HepG2 (cell line): ENCODE results near the gene PTPRN. TPM values are rescaled to one million over a fixed set of nuclear protein-coding genes. Genes with fewer than 3 reads are reported as not detected.

Experiments used
- EEA1 ChIP-seq: sonication (generic); formaldehyde crosslinking; IDR thresholded peaks from 2 replicates; pipeline ENCODE4 v1.5.1; 2020; ENCODE audit warnings: mild to moderate bottlenecking, missing genetic modification reagents, borderline replicate concordance
- HDAC2 ChIP-seq: sonication (generic); formaldehyde crosslinking; IDR thresholded peaks from 2 replicates; pipeline ENCODE4 v1.4.0; 2020; ENCODE audit warnings: missing genetic modification reagents
- KDM1A ChIP-seq: IDR thresholded peaks from 2 replicates; pipeline ENCODE4 v1.6.1; 2016; ENCODE audit warnings: missing compliant biosample characterization
- NBN ChIP-seq: fragments of 450-650 bp; conservative IDR thresholded peaks from 2 replicates; pipeline ENCODE4 v1.6.1; 2017
- NCOR1 ChIP-seq: fragments of 200-600 bp; sonication (generic); IDR thresholded peaks from 2 replicates; pipeline ENCODE4 v1.7.0; 2017; ENCODE audit warnings: antibody characterized with exemption, low read length, borderline replicate concordance
- POGZ ChIP-seq: sonication (generic); formaldehyde crosslinking; IDR thresholded peaks from 2 replicates; pipeline ENCODE4 v1.4.0; 2020; ENCODE audit warnings: mild to moderate bottlenecking, missing genetic modification reagents
- REPIN1 ChIP-seq: sonication (generic); formaldehyde crosslinking; IDR thresholded peaks from 2 replicates; pipeline ENCODE4 v1.8.0; 2022; ENCODE audit warnings: missing genetic modification reagents, low read depth, mild to moderate bottlenecking, borderline replicate concordance
- SMC3 ChIP-seq: IDR thresholded peaks from 2 replicates; pipeline ENCODE4 v1.6.1; 2011; ENCODE audit warnings: low read length, improper control_type of control experiment
- TARDBP ChIP-seq: sonication (generic); formaldehyde crosslinking; IDR thresholded peaks from 2 replicates; pipeline ENCODE4 v1.8.0; 2022; ENCODE audit warnings: mild to moderate bottlenecking, missing genetic modification reagents
- TBX2 ChIP-seq: sonication (generic); formaldehyde crosslinking; IDR thresholded peaks from 2 replicates; pipeline ENCODE4 v1.5.0; 2020; ENCODE audit warnings: missing genetic modification reagents, mild to moderate bottlenecking, borderline replicate concordance
- TCF7L2 ChIP-seq: IDR thresholded peaks from 2 replicates; pipeline ENCODE4 v1.6.1; 2011; ENCODE audit warnings: mild to moderate bottlenecking, low read depth, low read length, moderate library complexity
- U2AF1 ChIP-seq: fragments of 200-400 bp; formaldehyde crosslinking; optimal IDR thresholded peaks from 2 replicates; pipeline ENCODE3; 2017; ENCODE audit warnings: mild to moderate bottlenecking, low read depth, low read length
- ZFP36L1 ChIP-seq: sonication (generic); formaldehyde crosslinking; IDR thresholded peaks from 2 replicates; pipeline ENCODE4 v1.8.0; 2022; ENCODE audit warnings: mild to moderate bottlenecking, missing genetic modification reagents, moderate library complexity
- ZNF12 ChIP-seq: sonication (generic); formaldehyde crosslinking; IDR thresholded peaks from 2 replicates; pipeline ENCODE4 v1.5.0; 2020; ENCODE audit warnings: missing genetic modification reagents
- ZNF124 ChIP-seq: sonication (generic); formaldehyde crosslinking; IDR thresholded peaks from 2 replicates; pipeline ENCODE4 v1.4.0; 2020; ENCODE audit warnings: missing genetic modification reagents
- ZNF33B ChIP-seq: sonication (generic); formaldehyde crosslinking; IDR thresholded peaks from 2 replicates; pipeline ENCODE4 v1.5.1; 2020; ENCODE audit warnings: mild to moderate bottlenecking, missing genetic modification reagents
- ZNF652 ChIP-seq: IDR thresholded peaks from 2 replicates; pipeline ENCODE4 v1.6.1; 2016; ENCODE audit warnings: low read depth, borderline replicate concordance
- ZNF746 ChIP-seq: sonication (generic); formaldehyde crosslinking; IDR thresholded peaks from 2 replicates; pipeline ENCODE4 v1.8.0; 2022; ENCODE audit warnings: mild to moderate bottlenecking, missing genetic modification reagents
- ZSCAN9 ChIP-seq: IDR thresholded peaks from 2 replicates; pipeline ENCODE4 v1.6.1; 2016; ENCODE audit warnings: borderline replicate concordance
- polyA plus RNA-seq, 8 experiments: library from polyadenylated mRNA; depleted of rRNA in 3 of 8; stranded (reverse) in 7 of 8; unstranded in 1 of 8; fragments of >200 nt; fragmentation: Illumina TruSeq in 4 of 8; extraction: Trizol in 4 of 8; gene quantifications; 2 replicates each; pipeline versions ENCODE4 v1.2.1 to v1.2.3, GENCODE V29; 2011 to 2016; ENCODE audit warnings: low read depth in 4 of 8, missing spikeins in 1 of 8, mixed read lengths in 1 of 8; ENCODE audit not compliant: insufficient read depth in 1 of 8
- total RNA-seq, 5 experiments: library from RNA; depleted of rRNA; stranded (reverse); fragments of >200 nt; fragmentation: Illumina TruSeq; extraction: Trizol; gene quantifications; 2 replicates each; pipeline ENCODE4 v1.2.3, GENCODE V29; 2016; ENCODE audit warnings: low read depth in 1 of 5
- TF ChIP-seq, protein P1 (sequence below): sonication (generic); formaldehyde crosslinking; IDR thresholded peaks from 2 replicates; pipeline ENCODE4 v1.5.0; 2020; ENCODE audit warnings: mild to moderate bottlenecking, missing genetic modification reagents
- TF ChIP-seq, protein P2 (sequence below): sonication (generic); formaldehyde crosslinking; IDR thresholded peaks from 2 replicates; pipeline ENCODE4 v1.8.1; 2022; ENCODE audit warnings: mild to moderate bottlenecking, missing genetic modification reagents
- TF ChIP-seq, protein P3 (sequence below): sonication (generic); formaldehyde crosslinking; IDR thresholded peaks from 2 replicates; pipeline ENCODE4 v1.4.0; 2020; ENCODE audit warnings: missing genetic modification reagents
- TF ChIP-seq, protein P4 (sequence below): fragments of 450-650 bp; IDR thresholded peaks from 2 replicates; pipeline ENCODE4 v1.6.1; 2017; ENCODE audit warnings: mild to moderate bottlenecking

Gene PTPRN
- total and polyA plus RNA-seq, 2 of the 13 experiments (the other 11 are each of a cell fraction or from before 2014, with no cell fraction given) = 0.26 TPM; not detected in 1

DNA sequence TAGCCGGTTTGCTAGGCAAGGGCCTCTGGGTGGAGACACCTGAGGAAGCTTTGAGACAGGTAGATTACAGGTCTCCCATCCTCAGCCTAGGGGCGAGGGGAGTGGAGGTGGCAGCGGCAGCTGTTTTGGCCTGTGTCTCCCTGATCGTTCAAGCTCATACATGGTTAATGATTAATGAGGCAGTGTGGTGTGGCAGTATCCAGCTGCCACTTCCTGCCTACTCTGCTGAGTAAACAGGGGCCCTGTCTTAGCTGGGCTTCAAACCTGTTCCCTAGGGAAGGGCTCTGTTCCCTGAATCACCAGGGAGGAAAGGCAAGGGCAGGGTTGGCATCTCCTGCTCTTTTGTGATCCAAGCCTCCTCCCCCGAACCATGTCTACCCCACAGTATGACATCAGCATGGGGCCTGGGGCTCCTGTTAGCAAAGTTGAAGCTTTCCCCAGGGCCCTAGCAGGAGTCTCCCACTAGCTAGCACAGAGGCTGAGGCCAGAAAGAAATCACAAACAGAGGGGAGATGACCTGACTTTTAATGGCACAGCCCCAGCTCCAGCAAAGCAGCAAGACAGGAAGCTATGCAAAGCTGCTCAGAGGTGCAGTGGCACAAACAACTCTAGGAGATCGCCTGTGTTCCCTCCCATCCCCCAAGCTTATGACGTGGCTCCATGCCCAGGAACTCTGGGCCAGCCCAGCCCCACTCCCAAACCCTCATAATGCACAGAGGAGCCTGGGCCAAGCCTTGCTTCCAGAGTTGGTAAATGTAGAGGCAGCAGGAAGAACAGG, 59.8 kb downstream of the PTPRN start (continued):
- TF ChIP-seq ZNF746 (CRISPR knock-in tag) (peak; percentile 80; the same call in 1 of the 2 replicates), ZNF33B (CRISPR knock-in tag) (no peak; the same call in 1 of the 2 replicates), U2AF1 (no peak), EEA1 (CRISPR knock-in tag) (0 out of 2 replicates have a peak, but pooled peaks have one; percentile 69), REPIN1 (peak; percentile 89), ZFP36L1 (CRISPR knock-in tag) (peak; percentile 83; the same call in 1 of the 2 replicates), ZSCAN9 (CRISPR knock-in tag) (no peak; the same call in 1 of the 2 replicates), HDAC2 (peak; percentile 70), TBX2 (CRISPR knock-in tag) (peak; percentile 95), ZNF124 (0 out of 2 replicates have a peak, but pooled peaks have one; percentile 10), ZNF652 (CRISPR knock-in tag) (no peak; the same call in 1 of the 2 replicates), NBN (no peak), TCF7L2 (no peak), SMC3 (no peak; the same call in 1 of the 2 replicates), TARDBP (peak; percentile 84), POGZ (CRISPR knock-in tag) (no peak), KDM1A (no peak), ZNF12 (CRISPR knock-in tag) (peak; percentile 17; the same call in 1 of the 2 replicates), NCOR1 (peak; percentile 29; the same call in 1 of the 2 replicates)
- TF ChIP-seq, protein P1, sequence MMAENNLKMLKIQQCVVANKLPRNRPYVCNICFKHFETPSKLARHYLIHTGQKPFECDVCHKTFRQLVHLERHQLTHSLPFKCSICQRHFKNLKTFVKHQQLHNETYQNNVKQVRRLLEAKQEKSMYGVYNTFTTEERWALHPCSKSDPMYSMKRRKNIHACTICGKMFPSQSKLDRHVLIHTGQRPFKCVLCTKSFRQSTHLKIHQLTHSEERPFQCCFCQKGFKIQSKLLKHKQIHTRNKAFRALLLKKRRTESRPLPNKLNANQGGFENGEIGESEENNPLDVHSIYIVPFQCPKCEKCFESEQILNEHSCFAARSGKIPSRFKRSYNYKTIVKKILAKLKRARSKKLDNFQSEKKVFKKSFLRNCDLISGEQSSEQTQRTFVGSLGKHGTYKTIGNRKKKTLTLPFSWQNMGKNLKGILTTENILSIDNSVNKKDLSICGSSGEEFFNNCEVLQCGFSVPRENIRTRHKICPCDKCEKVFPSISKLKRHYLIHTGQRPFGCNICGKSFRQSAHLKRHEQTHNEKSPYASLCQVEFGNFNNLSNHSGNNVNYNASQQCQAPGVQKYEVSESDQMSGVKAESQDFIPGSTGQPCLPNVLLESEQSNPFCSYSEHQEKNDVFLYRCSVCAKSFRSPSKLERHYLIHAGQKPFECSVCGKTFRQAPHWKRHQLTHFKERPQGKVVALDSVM (CRISPR knock-in tag) = no peak
- TF ChIP-seq, protein P2, sequence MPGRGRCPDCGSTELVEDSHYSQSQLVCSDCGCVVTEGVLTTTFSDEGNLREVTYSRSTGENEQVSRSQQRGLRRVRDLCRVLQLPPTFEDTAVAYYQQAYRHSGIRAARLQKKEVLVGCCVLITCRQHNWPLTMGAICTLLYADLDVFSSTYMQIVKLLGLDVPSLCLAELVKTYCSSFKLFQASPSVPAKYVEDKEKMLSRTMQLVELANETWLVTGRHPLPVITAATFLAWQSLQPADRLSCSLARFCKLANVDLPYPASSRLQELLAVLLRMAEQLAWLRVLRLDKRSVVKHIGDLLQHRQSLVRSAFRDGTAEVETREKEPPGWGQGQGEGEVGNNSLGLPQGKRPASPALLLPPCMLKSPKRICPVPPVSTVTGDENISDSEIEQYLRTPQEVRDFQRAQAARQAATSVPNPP = peak; percentile 65; the same call in 1 of the 2 replicates
- TF ChIP-seq, protein P3, sequence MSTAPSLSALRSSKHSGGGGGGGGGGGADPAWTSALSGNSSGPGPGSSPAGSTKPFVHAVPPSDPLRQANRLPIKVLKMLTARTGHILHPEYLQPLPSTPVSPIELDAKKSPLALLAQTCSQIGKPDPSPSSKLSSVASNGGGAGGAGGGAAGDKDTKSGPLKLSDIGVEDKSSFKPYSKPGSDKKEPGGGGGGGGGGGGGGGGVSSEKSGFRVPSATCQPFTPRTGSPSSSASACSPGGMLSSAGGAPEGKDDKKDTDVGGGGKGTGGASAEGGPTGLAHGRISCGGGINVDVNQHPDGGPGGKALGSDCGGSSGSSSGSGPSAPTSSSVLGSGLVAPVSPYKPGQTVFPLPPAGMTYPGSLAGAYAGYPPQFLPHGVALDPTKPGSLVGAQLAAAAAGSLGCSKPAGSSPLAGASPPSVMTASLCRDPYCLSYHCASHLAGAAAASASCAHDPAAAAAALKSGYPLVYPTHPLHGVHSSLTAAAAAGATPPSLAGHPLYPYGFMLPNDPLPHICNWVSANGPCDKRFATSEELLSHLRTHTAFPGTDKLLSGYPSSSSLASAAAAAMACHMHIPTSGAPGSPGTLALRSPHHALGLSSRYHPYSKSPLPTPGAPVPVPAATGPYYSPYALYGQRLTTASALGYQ (CRISPR knock-in tag) = peak; percentile 45; the same call in 1 of the 2 replicates
- TF ChIP-seq, protein P4, sequence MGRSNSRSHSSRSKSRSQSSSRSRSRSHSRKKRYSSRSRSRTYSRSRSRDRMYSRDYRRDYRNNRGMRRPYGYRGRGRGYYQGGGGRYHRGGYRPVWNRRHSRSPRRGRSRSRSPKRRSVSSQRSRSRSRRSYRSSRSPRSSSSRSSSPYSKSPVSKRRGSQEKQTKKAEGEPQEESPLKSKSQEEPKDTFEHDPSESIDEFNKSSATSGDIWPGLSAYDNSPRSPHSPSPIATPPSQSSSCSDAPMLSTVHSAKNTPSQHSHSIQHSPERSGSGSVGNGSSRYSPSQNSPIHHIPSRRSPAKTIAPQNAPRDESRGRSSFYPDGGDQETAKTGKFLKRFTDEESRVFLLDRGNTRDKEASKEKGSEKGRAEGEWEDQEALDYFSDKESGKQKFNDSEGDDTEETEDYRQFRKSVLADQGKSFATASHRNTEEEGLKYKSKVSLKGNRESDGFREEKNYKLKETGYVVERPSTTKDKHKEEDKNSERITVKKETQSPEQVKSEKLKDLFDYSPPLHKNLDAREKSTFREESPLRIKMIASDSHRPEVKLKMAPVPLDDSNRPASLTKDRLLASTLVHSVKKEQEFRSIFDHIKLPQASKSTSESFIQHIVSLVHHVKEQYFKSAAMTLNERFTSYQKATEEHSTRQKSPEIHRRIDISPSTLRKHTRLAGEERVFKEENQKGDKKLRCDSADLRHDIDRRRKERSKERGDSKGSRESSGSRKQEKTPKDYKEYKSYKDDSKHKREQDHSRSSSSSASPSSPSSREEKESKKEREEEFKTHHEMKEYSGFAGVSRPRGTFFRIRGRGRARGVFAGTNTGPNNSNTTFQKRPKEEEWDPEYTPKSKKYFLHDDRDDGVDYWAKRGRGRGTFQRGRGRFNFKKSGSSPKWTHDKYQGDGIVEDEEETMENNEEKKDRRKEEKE = no peak
